ENCODE measurements around the gene EHD1.

EHD1 gene

GRCh38 chr11:64829536-64830251, 48.7 kb downstream of the EHD1 start:
- Histone ChIP-seq H3K9me2 (replicated peaks; ENCODE audit: control insufficient read depth, low read length) (no peaks in the 10 kb centered on the region), H3K4me2 (ENCODE audit: low read length) (no peak overlapping the region), H3K36me3 (ENCODE audit: control insufficient read depth, low read length) (no peaks in the 10 kb centered on the region), H3K27ac (ENCODE audit: low read depth, low read length) (no peak overlapping the region), H3F3A (ENCODE audit: control insufficient read depth, insufficient read depth) (no peaks in the 10 kb centered on the region), H4K20me1 (ENCODE audit: control insufficient read depth, insufficient read depth, low read depth, low read length) (no peaks in the 10 kb centered on the region), H3K4me3 (ENCODE audit: low read length) (no peak overlapping the region), H3K4me1 (ENCODE audit: control insufficient read depth, low read length) (peaks cover 10% of the 10 kb centered on the region), H3K79me2 (ENCODE audit: control insufficient read depth, low read length) (no peaks in the 10 kb centered on the region), H3K9me3 (ENCODE audit: control insufficient read depth, insufficient read depth, low read length) (no peaks in the 10 kb centered on the region), H3K27me3 (ENCODE audit: control insufficient read depth, low read length) (no peaks in the 10 kb centered on the region)
- TF ChIP-seq, protein P1, sequence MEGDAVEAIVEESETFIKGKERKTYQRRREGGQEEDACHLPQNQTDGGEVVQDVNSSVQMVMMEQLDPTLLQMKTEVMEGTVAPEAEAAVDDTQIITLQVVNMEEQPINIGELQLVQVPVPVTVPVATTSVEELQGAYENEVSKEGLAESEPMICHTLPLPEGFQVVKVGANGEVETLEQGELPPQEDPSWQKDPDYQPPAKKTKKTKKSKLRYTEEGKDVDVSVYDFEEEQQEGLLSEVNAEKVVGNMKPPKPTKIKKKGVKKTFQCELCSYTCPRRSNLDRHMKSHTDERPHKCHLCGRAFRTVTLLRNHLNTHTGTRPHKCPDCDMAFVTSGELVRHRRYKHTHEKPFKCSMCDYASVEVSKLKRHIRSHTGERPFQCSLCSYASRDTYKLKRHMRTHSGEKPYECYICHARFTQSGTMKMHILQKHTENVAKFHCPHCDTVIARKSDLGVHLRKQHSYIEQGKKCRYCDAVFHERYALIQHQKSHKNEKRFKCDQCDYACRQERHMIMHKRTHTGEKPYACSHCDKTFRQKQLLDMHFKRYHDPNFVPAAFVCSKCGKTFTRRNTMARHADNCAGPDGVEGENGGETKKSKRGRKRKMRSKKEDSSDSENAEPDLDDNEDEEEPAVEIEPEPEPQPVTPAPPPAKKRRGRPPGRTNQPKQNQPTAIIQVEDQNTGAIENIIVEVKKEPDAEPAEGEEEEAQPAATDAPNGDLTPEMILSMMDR (IDR thresholded peaks at IDR 0.05; ENCODE audit: low read depth, low read length, poor library complexity, severe bottlenecking), result no peak
- no peak for TF ChIP-seq EZH2phosphoT487 (IDR thresholded peaks at IDR 0.05; ENCODE audit: borderline replicate concordance, low read length)

- H3K4me1 ChIP-seq (ENCODE audit: control insufficient read depth, low read length), result peaks cover 10% of the 10 kb centered on the region
- no peak overlapping the region for H3K4me3 ChIP-seq (ENCODE audit: low read length)
- no peak overlapping the region for H3K27ac ChIP-seq (ENCODE audit: low read depth, low read length)
- no peaks in the 10 kb centered on the region for H3K9me2 ChIP-seq (replicated peaks; ENCODE audit: control insufficient read depth, low read length)
- TF ChIP-seq EZH2phosphoT487 (IDR thresholded peaks at IDR 0.05; ENCODE audit: borderline replicate concordance, low read length), result no peak
- TF ChIP-seq, protein P1 (IDR thresholded peaks at IDR 0.05; ENCODE audit: low read depth, low read length, poor library complexity, severe bottlenecking), result no peak
- H3K79me2 ChIP-seq (ENCODE audit: control insufficient read depth, low read length), result no peaks in the 10 kb centered on the region
- no peaks in the 10 kb centered on the region for H3K36me3 ChIP-seq (ENCODE audit: control insufficient read depth, low read length)
- H3K4me2 ChIP-seq (ENCODE audit: low read length), result no peak overlapping the region
- no peaks in the 10 kb centered on the region for H3K9me3 ChIP-seq (ENCODE audit: control insufficient read depth, insufficient read depth, low read length)
- no peaks in the 10 kb centered on the region for H4K20me1 ChIP-seq (ENCODE audit: control insufficient read depth, insufficient read depth, low read depth, low read length)
- no peaks in the 10 kb centered on the region for H3F3A ChIP-seq (ENCODE audit: control insufficient read depth, insufficient read depth)
- H3K27me3 ChIP-seq (ENCODE audit: control insufficient read depth, low read length), result no peaks in the 10 kb centered on the region
These were observed 51.0 kb downstream of the EHD1 start for GRCh38 chr11:64827451-64827839.

DNA sequence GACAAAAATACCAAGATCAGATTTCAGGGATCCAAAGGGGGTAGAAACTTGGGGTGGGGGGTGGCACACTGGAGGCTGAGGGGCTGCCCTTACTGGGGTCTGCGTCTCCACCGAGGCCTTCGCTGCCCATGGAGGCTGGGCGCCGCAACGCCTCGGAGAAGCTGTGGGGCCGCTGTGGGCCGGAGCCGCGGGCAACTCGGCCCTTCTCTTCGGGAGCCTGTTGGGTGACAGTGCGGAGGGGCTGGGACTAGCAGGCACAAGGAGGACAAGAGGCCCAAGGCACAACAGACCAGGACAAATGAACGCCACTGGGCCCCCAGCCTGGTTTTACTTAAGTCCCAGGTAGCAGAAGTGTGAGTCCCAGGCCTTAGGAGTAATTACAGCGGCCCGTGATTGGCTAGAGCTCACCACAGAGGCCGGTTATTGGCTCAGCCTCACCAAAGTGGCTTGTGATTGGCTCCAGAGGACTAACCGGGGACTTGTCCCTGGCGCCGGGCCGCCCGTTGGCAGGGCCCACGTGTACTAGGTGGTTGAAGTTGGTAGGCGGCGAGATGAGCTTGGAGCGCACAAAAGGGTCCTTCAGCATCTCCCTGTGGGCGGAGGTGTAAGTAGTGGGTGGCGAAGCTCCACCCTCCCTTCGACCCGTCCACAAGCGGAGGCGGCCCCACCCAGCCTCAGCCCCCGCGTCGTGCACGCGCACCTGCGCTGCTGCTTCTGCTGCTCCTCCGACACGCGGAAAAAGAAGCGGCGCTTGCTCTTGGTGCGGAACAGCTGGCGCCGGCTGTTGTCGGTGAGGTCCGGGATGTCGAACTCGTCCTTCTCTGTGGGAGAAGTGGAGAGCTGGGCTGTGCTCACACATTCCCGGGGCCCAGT, 51.6 kb downstream of the EHD1 start:
- H3K27me3 ChIP-seq (ENCODE audit: control insufficient read depth, low read length), result no peaks in the 10 kb centered on the region
- H3K79me2 ChIP-seq (ENCODE audit: control insufficient read depth, low read length), result no peaks in the 10 kb centered on the region
- no peaks in the 10 kb centered on the region for H3F3A ChIP-seq (ENCODE audit: control insufficient read depth, insufficient read depth)
- no peak overlapping the region for H3K4me2 ChIP-seq (ENCODE audit: low read length)
- H4K20me1 ChIP-seq (ENCODE audit: control insufficient read depth, insufficient read depth, low read depth, low read length), result no peaks in the 10 kb centered on the region
- H3K4me3 ChIP-seq (ENCODE audit: low read length), result no peak overlapping the region
- no peaks in the 10 kb centered on the region for H3K9me2 ChIP-seq (replicated peaks; ENCODE audit: control insufficient read depth, low read length)
- no peaks in the 10 kb centered on the region for H3K9me3 ChIP-seq (ENCODE audit: control insufficient read depth, insufficient read depth, low read length)
- H3K36me3 ChIP-seq (ENCODE audit: control insufficient read depth, low read length), result no peaks in the 10 kb centered on the region
- peaks cover 10% of the 10 kb centered on the region for H3K4me1 ChIP-seq (ENCODE audit: control insufficient read depth, low read length)
- no peak overlapping the region for H3K27ac ChIP-seq (ENCODE audit: low read depth, low read length)
- TF ChIP-seq, protein P1 (IDR thresholded peaks at IDR 0.05; ENCODE audit: low read depth, low read length, poor library complexity, severe bottlenecking), result no peak
- TF ChIP-seq EZH2phosphoT487 (IDR thresholded peaks at IDR 0.05; ENCODE audit: borderline replicate concordance, low read length), result no peak
